A549 (cell line): Measurements from ENCODE around the gene NXT2.
"Not testable (repeated sequence)": the region's sequence is repeated elsewhere in the genome, so short reads cannot be mapped to it uniquely, and the experiment has no call there.

ENCODE experiments used
- CHD4 ChIP-seq: fragments of 200-600 bp; sonication (generic); IDR thresholded peaks from 2 replicates; pipeline ENCODE4 v1.6.1; 2016; ENCODE audit warnings: antibody characterized with exemption, mild to moderate bottlenecking, borderline replicate concordance
- CTCF ChIP-seq: fragments of >200 bp; sonication (Bioruptor Twin); formaldehyde crosslinking; IDR thresholded peaks from 3 replicates; pipeline ENCODE4 v1.5.1; 2016
- ELK1 ChIP-seq: fragments of 150-350 bp; IDR thresholded peaks from 2 replicates; pipeline ENCODE4 v1.6.1; 2014; ENCODE audit warnings: low read depth, mild to moderate bottlenecking, low read length
- FOSL2 ChIP-seq, 2 experiments: fragments of 450-650 bp in 1 of 2; fragments of >200 bp in 1 of 2; sonication (Bioruptor Twin) in 1 of 2; formaldehyde crosslinking; IDR thresholded peaks; 2 replicates each; pipeline versions ENCODE4 v1.5.0 to v1.6.1; 2016 to 2020; ENCODE audit warnings: mild to moderate bottlenecking in 1 of 2, moderate library complexity in 1 of 2
- POLR2A ChIP-seq: IDR thresholded peaks from 2 replicates; pipeline ENCODE4 v1.6.1; 2012; ENCODE audit warnings: mild to moderate bottlenecking, low read length
- POLR2AphosphoS2 ChIP-seq: conservative IDR thresholded peaks from 2 replicates; pipeline ENCODE4 v1.6.1; 2012; ENCODE audit warnings: low read length, improper control_type of control experiment, inconsistent platforms
- RAD21 ChIP-seq, 2 experiments: fragments of >200 bp in 1 of 2; sonication (Bioruptor Twin) in 1 of 2; formaldehyde crosslinking in 1 of 2; IDR thresholded peaks in 1 of 2; conservative IDR thresholded peaks in 1 of 2; 2 replicates in 1 of 2; 3 replicates in 1 of 2; pipeline ENCODE4 v1.6.1; 2012 to 2018; ENCODE audit warnings: inconsistent platforms in 1 of 2
- RFX5 ChIP-seq: fragments of 450-650 bp; IDR thresholded peaks from 2 replicates; pipeline ENCODE4 v1.7.1; 2014; ENCODE audit warnings: antibody characterized with exemption, mild to moderate bottlenecking, moderate library complexity
- ZSCAN20 ChIP-seq: fragments of 250-450 bp; sonication (Bioruptor Pico); IDR thresholded peaks from 2 replicates; pipeline ENCODE4 v1.8.0; 2022; ENCODE audit warnings: mild to moderate bottlenecking, moderate library complexity

DNA sequence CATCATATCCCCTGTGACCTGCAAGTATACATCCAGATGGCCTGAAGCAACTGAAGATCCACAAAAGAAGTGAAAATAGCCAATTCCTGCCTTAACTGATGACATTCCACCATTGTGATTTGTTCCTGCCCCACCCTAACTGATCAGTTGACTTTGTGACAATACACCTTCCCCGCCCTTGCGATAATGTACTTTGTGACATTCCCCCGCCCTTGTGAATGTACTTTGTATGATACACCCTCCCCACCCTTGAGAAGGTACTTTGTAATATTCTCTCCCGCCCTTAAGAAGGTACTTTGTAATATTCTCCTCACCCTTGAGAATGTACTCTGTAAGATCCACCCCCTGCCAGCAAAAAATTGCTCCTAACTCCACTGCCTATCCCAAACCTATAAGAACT, 39.4 kb downstream of the NXT2 start:
- TF ChIP-seq CTCF; POLR2AphosphoS2; CHD4; RAD21 (conservative IDR thresholded peaks at IDR 0.05 in 1 of 2, IDR thresholded peaks at IDR 0.05 in 1 of 2); RFX5; FOSL2 (IDR thresholded peaks at IDR 0.05); FOSL2 (CRISPR knock-in tag; IDR thresholded peaks at IDR 0.05); ELK1; ZSCAN20 (CRISPR knock-in tag); POLR2A: not testable (repeated sequence)
